ENCODE data around the gene SH3GL2.

Gene SH3GL2

DNA sequence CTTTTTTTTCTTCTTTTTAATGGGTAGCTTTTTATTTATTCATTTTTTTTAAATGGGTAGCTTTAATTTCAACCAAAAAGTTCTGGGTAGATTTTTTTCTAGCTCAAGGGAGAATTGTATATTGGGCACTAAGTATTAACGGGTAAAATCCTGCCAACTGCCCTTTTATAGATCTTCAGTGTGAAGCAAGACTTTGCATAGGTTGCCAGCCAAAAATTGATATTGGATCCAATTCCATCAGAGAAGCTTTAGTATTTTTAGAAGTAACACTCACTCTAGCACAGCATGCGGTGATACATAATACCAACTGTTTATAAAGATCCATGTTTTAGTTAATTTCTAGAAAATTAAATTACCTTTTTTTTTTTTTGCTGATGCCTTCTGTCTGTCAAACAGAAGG lies 49.8 kb downstream of the SH3GL2 start:
- Histone ChIP-seq H3F3A (ENCODE audit: low read depth) (no peaks in the 10 kb centered on the region), H3K4me1 (ENCODE audit: insufficient read depth, low read length, poor library complexity, severe bottlenecking) (no peaks in the 10 kb centered on the region), H3K36me3 (ENCODE audit: insufficient read depth, low read length) (no peaks in the 10 kb centered on the region), H3K27me3 (ENCODE audit: insufficient read depth, low read length, poor library complexity, severe bottlenecking) (no peaks in the 10 kb centered on the region), H4K20me1 (ENCODE audit: insufficient read depth, low read length, poor library complexity, severe bottlenecking) (no peaks in the 10 kb centered on the region), H2AFZ (ENCODE audit: low read length) (no peak overlapping the region), H3K79me2 (ENCODE audit: insufficient read depth, low read length) (no peaks in the 10 kb centered on the region), H3K9me2 (replicated peaks; ENCODE audit: low read depth, low read length) (no peaks in the 10 kb centered on the region), H3K4me3 (ENCODE audit: low read length, poor library complexity, severe bottlenecking) (no peak overlapping the region), H3K9ac (ENCODE audit: low read depth, low read length, poor library complexity, severe bottlenecking) (no peak overlapping the region), H3K4me2 (ENCODE audit: low read depth, low read length, poor library complexity, severe bottlenecking) (no peak overlapping the region), H3K9me3 (ENCODE audit: insufficient read depth, low read depth, low read length) (no peaks in the 10 kb centered on the region)
- no peak for TF ChIP-seq EZH2phosphoT487 (IDR thresholded peaks at IDR 0.05; ENCODE audit: borderline replicate concordance)
- TF ChIP-seq, protein P1, sequence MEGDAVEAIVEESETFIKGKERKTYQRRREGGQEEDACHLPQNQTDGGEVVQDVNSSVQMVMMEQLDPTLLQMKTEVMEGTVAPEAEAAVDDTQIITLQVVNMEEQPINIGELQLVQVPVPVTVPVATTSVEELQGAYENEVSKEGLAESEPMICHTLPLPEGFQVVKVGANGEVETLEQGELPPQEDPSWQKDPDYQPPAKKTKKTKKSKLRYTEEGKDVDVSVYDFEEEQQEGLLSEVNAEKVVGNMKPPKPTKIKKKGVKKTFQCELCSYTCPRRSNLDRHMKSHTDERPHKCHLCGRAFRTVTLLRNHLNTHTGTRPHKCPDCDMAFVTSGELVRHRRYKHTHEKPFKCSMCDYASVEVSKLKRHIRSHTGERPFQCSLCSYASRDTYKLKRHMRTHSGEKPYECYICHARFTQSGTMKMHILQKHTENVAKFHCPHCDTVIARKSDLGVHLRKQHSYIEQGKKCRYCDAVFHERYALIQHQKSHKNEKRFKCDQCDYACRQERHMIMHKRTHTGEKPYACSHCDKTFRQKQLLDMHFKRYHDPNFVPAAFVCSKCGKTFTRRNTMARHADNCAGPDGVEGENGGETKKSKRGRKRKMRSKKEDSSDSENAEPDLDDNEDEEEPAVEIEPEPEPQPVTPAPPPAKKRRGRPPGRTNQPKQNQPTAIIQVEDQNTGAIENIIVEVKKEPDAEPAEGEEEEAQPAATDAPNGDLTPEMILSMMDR (conservative IDR thresholded peaks at IDR 0.05; ENCODE audit: low read length): no peak

DNA sequence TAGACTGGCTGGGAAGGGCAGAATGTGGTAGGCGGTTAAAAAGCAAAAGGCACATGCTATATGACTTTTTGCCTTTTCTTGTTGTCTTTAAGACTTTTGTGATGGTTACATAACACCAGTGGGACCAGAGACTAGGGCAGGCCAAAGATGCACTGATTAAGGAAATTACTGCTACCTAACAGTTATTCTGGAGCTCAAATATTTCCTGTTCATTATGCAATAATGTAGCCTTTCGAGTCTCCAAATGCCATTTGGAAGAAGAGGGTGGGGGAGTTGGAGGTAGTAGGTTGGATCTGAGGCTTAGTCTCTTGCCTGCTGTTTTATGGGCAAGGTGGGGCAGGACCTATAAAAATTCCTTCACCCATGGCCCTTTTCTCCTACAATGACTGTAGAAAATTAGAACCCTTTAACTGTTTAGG lies 51.7 kb downstream of the SH3GL2 start:
- Histone ChIP-seq H3K36me3 (ENCODE audit: insufficient read depth, low read length) (no peaks in the 10 kb centered on the region), H3K9ac (ENCODE audit: low read depth, low read length, poor library complexity, severe bottlenecking) (no peak overlapping the region), H2AFZ (ENCODE audit: low read length) (no peak overlapping the region), H3K79me2 (ENCODE audit: insufficient read depth, low read length) (no peaks in the 10 kb centered on the region), H3K4me1 (ENCODE audit: insufficient read depth, low read length, poor library complexity, severe bottlenecking) (no peaks in the 10 kb centered on the region), H3F3A (ENCODE audit: low read depth) (no peaks in the 10 kb centered on the region), H3K9me3 (ENCODE audit: insufficient read depth, low read depth, low read length) (no peaks in the 10 kb centered on the region), H4K20me1 (ENCODE audit: insufficient read depth, low read length, poor library complexity, severe bottlenecking) (no peaks in the 10 kb centered on the region), H3K9me2 (replicated peaks; ENCODE audit: low read depth, low read length) (no peaks in the 10 kb centered on the region), H3K27me3 (ENCODE audit: insufficient read depth, low read length, poor library complexity, severe bottlenecking) (no peaks in the 10 kb centered on the region), H3K4me2 (ENCODE audit: low read depth, low read length, poor library complexity, severe bottlenecking) (no peak overlapping the region), H3K4me3 (ENCODE audit: low read length, poor library complexity, severe bottlenecking) (no peak overlapping the region)
- TF ChIP-seq EZH2phosphoT487 (IDR thresholded peaks at IDR 0.05; ENCODE audit: borderline replicate concordance): no peak
- TF ChIP-seq, protein P1 (conservative IDR thresholded peaks at IDR 0.05; ENCODE audit: low read length): no peak

DNA sequence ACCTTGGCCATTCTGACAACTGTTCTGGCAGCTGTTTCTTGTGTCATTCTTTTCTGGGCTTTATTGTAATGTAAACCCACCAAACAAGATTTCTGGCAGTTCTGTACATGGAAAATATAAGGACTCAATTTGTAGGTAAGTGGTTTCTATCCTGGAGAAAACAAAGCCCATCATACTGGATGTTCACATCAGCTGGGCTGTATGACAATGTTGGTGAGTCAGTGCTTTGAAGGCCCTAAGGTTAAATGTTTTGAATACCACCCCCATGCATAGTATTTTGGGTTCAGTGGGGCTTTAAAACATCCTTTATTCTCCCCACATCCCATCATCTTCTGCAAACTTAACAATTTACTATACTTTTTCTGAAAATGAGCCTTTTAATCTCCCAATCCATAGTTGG lies 52.5 kb downstream of the SH3GL2 start:
- H3F3A ChIP-seq (ENCODE audit: low read depth): no peaks in the 10 kb centered on the region
- no peaks in the 10 kb centered on the region for H3K9me3 ChIP-seq (ENCODE audit: insufficient read depth, low read depth, low read length)

More for the DNA sequence above, 52.5 kb downstream of the SH3GL2 start:
- Histone ChIP-seq H3K9ac (ENCODE audit: low read depth, low read length, poor library complexity, severe bottlenecking) (no peak overlapping the region), H2AFZ (ENCODE audit: low read length) (no peak overlapping the region), H4K20me1 (ENCODE audit: insufficient read depth, low read length, poor library complexity, severe bottlenecking) (no peaks in the 10 kb centered on the region), H3K9me2 (replicated peaks; ENCODE audit: low read depth, low read length) (no peaks in the 10 kb centered on the region), H3K79me2 (ENCODE audit: insufficient read depth, low read length) (no peaks in the 10 kb centered on the region), H3K4me3 (ENCODE audit: low read length, poor library complexity, severe bottlenecking) (no peak overlapping the region), H3K27me3 (ENCODE audit: insufficient read depth, low read length, poor library complexity, severe bottlenecking) (no peaks in the 10 kb centered on the region), H3K4me1 (ENCODE audit: insufficient read depth, low read length, poor library complexity, severe bottlenecking) (no peaks in the 10 kb centered on the region), H3K36me3 (ENCODE audit: insufficient read depth, low read length) (no peaks in the 10 kb centered on the region), H3K4me2 (ENCODE audit: low read depth, low read length, poor library complexity, severe bottlenecking) (no peak overlapping the region)
- TF ChIP-seq, protein P1 (conservative IDR thresholded peaks at IDR 0.05; ENCODE audit: low read length): no peak
- no peak for TF ChIP-seq EZH2phosphoT487 (IDR thresholded peaks at IDR 0.05; ENCODE audit: borderline replicate concordance)
